SK-N-SH (cell line): ENCODE results near the gene MACROH2A2.

Experiments used
- POLR2AphosphoS5 ChIP-seq: IDR thresholded peaks from 2 replicates; pipeline ENCODE4 v1.6.1; 2012; ENCODE audit warnings: low read depth, low read length
- RCOR1 ChIP-seq: fragments of 150-350 bp; IDR thresholded peaks from 2 replicates; pipeline ENCODE4 v1.6.1; 2017; ENCODE audit warnings: antibody characterized with exemption, low read length
- TF ChIP-seq, protein P1 (sequence below): fragments of 200-600 bp; sonication (generic); IDR thresholded peaks from 2 replicates; pipeline ENCODE4 v1.6.1; 2017; ENCODE audit warnings: antibody characterized with exemption, mild to moderate bottlenecking, moderate library complexity

DNA sequence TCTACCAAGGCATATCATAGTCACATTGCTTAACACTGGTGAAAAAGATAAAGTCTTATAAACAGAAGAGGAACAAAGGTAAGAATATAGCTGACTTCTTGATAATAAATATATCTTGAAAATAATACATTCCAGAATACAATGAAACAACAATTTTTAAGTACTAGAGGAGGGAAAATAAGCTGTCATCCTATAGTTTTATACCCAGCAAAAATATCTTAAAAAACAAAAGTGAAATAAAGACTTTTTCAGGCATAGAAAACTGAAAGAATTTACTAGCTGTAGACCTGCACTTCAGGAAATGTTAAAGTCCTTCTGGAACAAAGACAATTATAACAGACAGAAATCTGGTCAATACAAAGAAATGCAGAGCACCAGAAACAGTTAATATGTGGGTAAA, 21.4 kb upstream of the MACROH2A2 start:
- TF ChIP-seq, protein P1, sequence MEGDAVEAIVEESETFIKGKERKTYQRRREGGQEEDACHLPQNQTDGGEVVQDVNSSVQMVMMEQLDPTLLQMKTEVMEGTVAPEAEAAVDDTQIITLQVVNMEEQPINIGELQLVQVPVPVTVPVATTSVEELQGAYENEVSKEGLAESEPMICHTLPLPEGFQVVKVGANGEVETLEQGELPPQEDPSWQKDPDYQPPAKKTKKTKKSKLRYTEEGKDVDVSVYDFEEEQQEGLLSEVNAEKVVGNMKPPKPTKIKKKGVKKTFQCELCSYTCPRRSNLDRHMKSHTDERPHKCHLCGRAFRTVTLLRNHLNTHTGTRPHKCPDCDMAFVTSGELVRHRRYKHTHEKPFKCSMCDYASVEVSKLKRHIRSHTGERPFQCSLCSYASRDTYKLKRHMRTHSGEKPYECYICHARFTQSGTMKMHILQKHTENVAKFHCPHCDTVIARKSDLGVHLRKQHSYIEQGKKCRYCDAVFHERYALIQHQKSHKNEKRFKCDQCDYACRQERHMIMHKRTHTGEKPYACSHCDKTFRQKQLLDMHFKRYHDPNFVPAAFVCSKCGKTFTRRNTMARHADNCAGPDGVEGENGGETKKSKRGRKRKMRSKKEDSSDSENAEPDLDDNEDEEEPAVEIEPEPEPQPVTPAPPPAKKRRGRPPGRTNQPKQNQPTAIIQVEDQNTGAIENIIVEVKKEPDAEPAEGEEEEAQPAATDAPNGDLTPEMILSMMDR = no peak
- TF ChIP-seq RCOR1 = no peak
- TF ChIP-seq POLR2AphosphoS5 = no peak
